ENCODE data around the gene COL6A5. TPM values are rescaled to one million over a fixed set of nuclear protein-coding genes. Genes with fewer than 3 reads are reported as not detected.

The COL6A5 gene, protein sequence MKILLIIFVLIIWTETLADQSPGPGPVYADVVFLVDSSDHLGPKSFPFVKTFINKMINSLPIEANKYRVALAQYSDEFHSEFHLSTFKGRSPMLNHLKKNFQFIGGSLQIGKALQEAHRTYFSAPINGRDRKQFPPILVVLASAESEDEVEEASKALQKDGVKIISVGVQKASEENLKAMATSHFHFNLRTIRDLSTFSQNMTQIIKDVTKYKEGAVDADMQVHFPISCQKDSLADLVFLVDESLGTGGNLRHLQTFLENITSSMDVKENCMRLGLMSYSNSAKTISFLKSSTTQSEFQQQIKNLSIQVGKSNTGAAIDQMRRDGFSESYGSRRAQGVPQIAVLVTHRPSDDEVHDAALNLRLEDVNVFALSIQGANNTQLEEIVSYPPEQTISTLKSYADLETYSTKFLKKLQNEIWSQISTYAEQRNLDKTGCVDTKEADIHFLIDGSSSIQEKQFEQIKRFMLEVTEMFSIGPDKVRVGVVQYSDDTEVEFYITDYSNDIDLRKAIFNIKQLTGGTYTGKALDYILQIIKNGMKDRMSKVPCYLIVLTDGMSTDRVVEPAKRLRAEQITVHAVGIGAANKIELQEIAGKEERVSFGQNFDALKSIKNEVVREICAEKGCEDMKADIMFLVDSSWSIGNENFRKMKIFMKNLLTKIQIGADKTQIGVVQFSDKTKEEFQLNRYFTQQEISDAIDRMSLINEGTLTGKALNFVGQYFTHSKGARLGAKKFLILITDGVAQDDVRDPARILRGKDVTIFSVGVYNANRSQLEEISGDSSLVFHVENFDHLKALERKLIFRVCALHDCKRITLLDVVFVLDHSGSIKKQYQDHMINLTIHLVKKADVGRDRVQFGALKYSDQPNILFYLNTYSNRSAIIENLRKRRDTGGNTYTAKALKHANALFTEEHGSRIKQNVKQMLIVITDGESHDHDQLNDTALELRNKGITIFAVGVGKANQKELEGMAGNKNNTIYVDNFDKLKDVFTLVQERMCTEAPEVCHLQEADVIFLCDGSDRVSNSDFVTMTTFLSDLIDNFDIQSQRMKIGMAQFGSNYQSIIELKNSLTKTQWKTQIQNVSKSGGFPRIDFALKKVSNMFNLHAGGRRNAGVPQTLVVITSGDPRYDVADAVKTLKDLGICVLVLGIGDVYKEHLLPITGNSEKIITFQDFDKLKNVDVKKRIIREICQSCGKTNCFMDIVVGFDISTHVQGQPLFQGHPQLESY (N-terminal part only)
- not detected in 2 replicates for total RNA-seq

DNA sequence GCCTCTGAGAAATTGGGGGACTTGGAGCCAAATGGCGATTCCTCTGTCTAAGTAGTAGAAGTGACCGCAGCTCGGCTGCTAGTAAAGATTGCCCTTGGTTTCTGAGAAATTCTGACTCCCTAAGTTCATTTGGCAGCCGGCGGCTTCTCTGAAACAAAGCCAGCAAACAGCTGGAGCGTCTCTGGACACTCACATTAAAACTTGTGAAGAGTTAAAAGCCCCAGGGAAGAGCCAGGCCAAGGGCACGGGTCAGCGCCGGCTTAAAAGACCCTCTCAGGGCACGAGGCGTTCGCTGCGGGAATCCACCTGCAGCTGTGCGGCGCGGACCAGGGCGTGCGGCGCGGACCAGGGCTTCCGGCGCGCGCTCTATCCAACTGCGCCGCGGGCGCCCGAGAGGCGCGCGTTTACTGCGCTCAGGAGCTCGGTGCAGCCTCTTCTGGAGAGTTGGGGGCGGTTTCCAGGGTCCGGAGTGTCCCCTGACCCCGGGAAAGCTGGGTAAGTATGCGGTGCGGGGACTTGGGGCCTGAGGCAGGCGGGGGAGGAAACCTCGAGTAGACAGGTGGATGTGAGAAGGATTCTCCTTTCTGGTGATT is at the start of gene COL6A5:
Gene COL6A5 (plus strand): TSS at position 186 of the 593 bp plus-strand sequence. CDS start 27,967 bp downstream, outside the sequence.

DNA sequence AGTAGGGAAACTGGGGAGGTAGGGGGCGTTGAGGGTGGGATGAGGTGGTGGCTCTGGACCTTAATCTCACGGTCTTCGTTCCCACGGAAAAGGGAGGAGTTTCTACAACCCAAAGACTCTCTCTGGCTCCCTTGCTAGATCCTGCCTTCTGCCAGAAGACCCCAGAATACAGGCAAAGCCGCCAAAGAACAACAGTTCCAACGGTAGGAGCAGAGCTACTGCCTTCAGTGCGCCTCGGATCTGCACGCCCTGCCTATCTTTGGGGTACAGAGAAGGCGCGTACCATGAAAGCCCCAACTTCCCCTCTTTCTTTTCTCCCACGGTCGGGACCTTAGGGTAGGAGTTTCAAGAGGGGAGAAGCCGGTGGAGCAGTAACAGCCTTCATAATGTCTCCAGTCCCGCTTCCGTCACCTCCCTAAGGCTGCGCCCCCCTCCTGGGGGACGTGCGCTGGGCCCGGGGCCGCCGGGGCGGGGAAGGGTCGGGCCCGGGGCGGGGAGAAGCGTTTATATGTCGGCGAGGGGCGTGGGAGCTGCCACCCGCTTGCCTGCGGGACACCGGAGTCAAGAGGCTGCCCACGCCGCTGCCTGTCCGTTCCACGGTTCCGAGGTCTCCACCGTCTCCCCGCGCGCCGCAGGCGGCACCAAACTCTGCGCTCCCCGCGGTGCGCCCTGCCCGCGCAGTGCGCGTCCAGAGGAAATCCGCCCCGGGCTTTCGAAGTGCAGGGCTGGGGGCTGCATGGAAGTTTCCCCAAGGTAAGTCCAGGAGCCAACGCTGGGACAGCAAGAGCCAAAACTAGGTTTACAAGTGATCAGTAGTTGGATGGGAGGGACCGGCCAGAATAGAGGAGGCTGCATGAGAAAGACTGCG is 171.4 kb downstream of the COL6A5 start, which contains the start of gene COL6A6:
Gene COL6A6 (plus strand): TSS at position 533 of the 868 bp plus-strand sequence. CDS start 43,188 bp downstream, outside the sequence.

Other genes with a start within 250 kb of the COL6A5 start
- 0.14 and 1.2 TPM in 2 replicates for gene COL6A6, start 171.5 kb downstream of the COL6A5 start, total RNA-seq